ENCODE measurements around the gene MVB12B.

Gene MVB12B

GRCh38 chr9:126505697-126506346 lies 179.2 kb downstream of the MVB12B start:
- DNase-seq (ENCODE audit: low read depth) = no peak

GRCh38 chr9:126506361-126507317 lies 180.0 kb downstream of the MVB12B start:
- DNase-seq (ENCODE audit: low read depth) = no peak

GRCh38 chr9:126507318-126508109 lies 180.9 kb downstream of the MVB12B start:
- no peak for DNase-seq (ENCODE audit: low read depth)

DNA sequence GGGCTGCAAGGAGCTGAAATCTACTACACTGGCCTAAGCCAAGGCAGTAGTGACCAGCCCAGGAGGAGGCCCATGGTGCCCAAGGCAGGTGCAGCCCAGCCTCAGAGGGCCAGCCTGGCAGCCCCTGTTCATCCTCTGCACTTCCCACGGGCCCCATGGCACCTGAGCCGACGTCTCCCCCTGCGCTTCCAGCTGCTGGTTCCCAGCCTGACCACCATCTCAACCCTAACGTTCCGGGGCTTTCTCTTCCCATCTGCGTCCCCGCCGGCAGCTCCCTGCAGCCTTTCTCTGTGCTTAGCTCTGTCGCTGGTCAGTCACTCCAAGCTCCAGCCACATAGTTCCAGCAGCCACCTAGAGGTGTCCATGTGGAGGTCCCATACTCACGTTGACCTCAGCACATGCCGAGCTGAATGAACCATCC lies 181.6 kb downstream of the MVB12B start:
- no peak for DNase-seq (ENCODE audit: low read depth)

DNA sequence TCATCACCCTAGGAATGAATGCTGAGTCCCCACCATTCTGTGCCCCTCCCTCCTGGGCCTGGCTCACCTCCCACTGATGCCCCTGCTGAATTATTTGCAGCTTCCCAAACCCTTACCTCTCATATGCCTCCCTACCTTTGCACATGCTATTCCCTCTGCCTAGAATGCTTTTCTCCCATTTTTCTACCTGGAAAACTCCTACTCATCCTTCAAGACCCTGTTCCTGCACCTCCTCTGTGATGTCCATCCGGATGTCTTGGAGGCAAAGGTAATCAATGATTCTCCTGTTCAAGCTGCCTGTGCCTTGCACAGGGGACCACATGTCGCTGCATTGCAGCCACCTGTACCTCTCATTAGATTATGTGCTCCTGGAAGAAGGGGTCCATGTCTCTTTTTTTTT lies 182.3 kb downstream of the MVB12B start:
- no peak for DNase-seq (ENCODE audit: low read depth)

GRCh38 chr9:126509718-126510117 lies 183.1 kb downstream of the MVB12B start:
- no peak for DNase-seq (ENCODE audit: low read depth)

GRCh38 chr9:126510564-126510963 lies 183.9 kb downstream of the MVB12B start:
- no peak for DNase-seq (ENCODE audit: low read depth)

- no peak for DNase-seq (ENCODE audit: low read depth)
These were observed 184.8 kb downstream of the MVB12B start for GRCh38 chr9:126511411-126511810.

DNA sequence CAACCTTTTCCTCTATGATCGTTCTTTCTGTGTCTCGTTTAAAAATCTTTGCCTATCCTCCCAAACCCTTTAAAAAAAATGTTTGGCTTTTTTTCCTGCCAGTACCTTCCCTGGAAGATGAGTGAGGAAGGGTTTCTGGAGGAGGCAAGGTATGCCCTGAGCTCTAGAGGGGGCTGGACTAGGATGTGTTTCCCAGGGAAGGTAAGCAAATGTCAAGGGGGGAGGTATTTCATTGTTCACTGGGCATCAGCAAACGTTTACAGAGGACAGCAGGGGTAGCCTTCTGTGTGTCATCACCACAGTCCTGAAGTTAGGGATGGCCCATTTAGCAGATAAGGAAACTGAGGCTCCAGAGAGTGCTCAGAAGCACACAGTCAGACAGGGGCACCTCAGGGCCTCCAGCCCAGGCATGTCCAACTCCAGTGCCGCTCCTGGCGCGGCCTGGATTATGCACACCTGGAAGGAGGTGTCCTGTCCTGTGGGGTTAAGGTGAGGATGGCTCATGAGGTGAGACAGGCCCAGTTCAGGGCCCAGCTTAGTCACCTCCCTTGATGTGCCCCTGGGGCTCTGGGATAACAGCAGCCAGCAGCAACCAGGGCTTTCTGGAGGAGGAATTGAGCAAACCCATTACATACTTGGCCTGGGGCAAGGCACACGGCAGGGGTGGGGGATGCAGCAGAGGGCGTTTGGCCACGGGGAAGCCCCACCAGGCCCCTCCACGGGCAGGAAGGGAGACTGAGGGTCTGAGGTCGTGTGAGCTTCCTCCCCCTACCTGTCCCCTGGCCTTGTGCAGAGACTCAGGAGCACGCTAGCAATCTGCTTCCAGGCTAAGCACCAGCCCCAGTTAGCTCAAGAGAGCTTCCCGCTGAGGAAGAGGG lies 186.8 kb downstream of the MVB12B start:
- no peak for DNase-seq (ENCODE audit: low read depth)

DNA sequence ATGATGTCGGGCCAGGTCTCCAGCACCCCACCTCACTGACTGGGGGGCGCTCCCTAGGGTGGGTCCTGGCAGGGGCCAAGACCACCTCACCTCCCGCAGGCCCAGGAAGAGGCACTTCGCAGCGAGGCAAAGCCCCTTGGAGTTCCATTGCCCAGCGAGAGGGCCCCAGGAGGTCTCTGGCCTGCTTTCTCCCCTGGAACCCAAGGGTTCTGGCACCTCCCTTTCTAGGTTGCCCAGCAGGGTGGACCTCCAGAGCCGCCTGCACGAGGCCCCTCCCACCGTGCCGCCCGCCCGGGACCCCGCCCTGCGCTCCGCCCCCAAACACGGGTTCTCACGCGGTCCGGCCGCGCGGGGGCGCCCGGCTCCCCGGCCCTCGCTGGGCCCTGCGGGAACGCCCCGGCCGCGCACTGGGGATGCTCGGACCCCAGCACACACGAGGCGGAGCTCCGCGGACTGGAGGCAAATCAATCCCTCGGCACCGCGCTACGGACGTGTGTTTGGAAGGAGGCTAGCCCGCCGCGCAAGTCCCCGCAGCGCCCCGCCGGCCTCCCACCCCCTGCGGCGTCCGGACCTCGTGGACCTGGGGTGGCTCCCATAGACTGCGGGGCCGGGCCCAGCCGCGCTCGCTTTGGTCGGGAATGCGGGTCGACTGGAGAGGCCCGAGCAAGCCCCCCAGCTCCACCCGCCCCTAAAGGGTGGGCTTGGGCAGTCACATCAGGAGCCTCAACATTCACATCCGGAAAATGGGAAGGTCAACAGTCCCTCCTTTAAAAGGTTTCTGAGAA lies 187.6 kb downstream of the MVB12B start:
- DNase-seq (ENCODE audit: low read depth) = peak; percentile 17

- no peak for DNase-seq (ENCODE audit: low read depth)
These were observed 188.6 kb downstream of the MVB12B start for GRCh38 chr9:126515001-126515872.

- DNase-seq (ENCODE audit: low read depth) = no peak
These were observed 189.4 kb downstream of the MVB12B start for GRCh38 chr9:126515873-126516505.

- no peak for DNase-seq (ENCODE audit: low read depth)
These were observed 189.9 kb downstream of the MVB12B start for GRCh38 chr9:126516561-126516935.

DNA sequence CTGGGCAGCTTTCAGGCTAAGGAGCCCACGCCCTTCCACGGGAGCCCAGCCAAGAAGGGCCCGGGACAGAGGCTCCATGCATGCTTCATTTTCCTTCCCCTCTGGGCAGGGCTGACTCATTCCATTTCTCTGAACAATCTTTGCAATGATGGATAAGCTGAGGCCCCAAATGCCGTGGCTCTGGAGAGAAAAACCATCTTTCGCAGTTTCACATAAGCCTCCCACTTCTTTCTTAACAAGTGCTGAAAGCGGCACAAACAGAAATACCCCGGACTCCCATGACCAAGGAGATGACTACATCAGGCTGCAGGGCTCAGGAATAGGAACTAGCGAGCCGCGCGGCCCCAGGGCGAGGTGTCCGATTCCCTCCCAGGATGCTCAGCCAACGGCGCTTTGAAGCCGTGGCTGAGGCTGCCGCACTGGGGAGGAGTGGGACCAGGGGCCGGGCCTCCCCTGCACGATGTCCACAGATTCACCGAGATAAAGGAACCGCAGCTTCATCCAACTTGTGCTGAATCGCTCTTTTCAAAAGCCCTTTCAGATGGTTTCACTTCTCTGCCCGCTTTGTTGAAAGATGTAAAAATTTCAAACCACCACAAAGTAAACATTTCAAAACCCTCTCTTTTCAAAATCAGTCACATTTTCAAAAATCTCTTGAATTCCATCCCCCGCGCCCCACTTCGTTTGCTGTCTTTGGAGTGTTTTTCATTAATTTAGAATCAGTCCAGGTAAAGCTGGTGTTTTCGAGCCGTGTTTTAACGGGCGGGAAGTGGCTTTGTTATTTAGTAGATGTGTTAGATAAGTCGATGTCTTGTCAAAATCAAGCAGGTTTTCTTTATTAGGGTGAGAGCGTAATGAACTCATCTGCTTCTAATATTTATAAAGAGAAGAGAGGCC lies 190.6 kb downstream of the MVB12B start:
- DNase-seq (ENCODE audit: low read depth) = no peak

- DNase-seq (ENCODE audit: low read depth) = no peak
These were observed 191.3 kb downstream of the MVB12B start for GRCh38 chr9:126517833-126518356.

- DNase-seq (ENCODE audit: low read depth) = no peak
These were observed 192.1 kb downstream of the MVB12B start for GRCh38 chr9:126518763-126519162.

DNA sequence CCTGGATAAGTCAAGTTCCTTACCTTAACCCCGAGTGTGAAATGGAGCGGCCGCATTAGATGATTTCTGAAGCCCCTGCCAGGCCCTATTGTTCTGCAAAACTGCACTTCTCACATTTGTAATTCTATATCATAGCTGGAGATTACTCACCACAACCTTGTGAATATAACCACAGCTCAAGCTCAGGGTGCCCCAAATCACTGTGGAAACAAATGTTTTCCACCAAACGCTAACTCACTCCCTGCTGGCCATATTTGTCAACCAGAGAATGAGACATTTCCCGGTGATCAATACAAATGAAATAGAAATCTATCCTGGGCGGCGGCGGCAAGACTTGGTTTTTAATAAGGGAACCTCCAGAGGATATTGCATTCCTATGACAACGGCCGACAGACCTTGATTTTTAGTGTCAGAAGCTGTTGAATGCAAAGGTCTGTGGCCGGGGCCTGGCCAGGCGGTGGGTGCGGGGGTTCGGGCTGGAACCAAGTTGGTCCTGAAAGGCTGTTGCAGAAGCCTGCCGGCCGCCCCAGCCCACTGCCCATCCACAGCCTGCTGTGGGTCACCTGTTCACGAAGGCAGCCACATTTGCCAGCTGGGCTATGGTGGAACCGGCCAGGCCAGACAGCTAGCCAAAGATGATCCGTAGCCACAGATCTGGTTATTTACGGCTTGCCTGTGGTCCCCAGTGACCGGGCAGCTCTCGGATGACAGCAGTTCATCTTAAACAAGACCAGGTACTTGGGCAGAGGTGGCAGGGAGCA lies 193.2 kb downstream of the MVB12B start:
- DNase-seq (ENCODE audit: low read depth) = no peak
